ENCODE measurements around the gene ZNF106.

ZNF106 gene

GRCh38 chr15:42490671-42491538 is at the start of gene ZNF106:
ZNF106 (minus strand) TSS chr15:42491141; CDS start chr15:42472289, 18,852 bp downstream.
- peak; percentile 65 to 95 (median 90) for DNase-seq

GRCh38 chr15:42533246-42533645 is 42.3 kb upstream of the ZNF106 start:
- intact Hi-C loops (cut with DNase I) = no loop called here
- no peak for DNase-seq

More at GRCh38 chr15:42490671-42491538, at the start of gene ZNF106:
- intact Hi-C loops (cut with DNase I) = loop anchor here (10.0 kb wide), 1 partner anchor 54 kb away; the partner anchor contains the start of genes HAUS2 and LRRC57

GRCh38 chr15:42528970-42529369 is 38.0 kb upstream of the ZNF106 start:
- DNase-seq = no peak
- intact Hi-C loops (cut with DNase I) = no loop called here

- DNase-seq = no peak
- intact Hi-C loops (cut with DNase I) = no loop called here
Observed at GRCh38 chr15:42523331-42523730, 32.4 kb upstream of the ZNF106 start.

GRCh38 chr15:42511007-42511391 is 20.1 kb upstream of the ZNF106 start:
- intact Hi-C loops (cut with DNase I) = no loop called here

GRCh38 chr15:42510258-42511006 is 19.5 kb upstream of the ZNF106 start:
- DNase-seq = no peak
- intact Hi-C loops (cut with DNase I) = no loop called here

More at GRCh38 chr15:42511007-42511391, 20.1 kb upstream of the ZNF106 start:
- DNase-seq = no peak

GRCh38 chr15:42508263-42508690 is 17.3 kb upstream of the ZNF106 start:
- intact Hi-C loops (cut with DNase I) = no loop called here
- DNase-seq = no peak

- intact Hi-C loops (cut with DNase I) = no loop called here
- no peak for DNase-seq
Observed at GRCh38 chr15:42507514-42507913, 16.6 kb upstream of the ZNF106 start.

GRCh38 chr15:42504631-42505030 is 13.7 kb upstream of the ZNF106 start:
- intact Hi-C loops (cut with DNase I) = no loop called here
- DNase-seq = no peak

GRCh38 chr15:42503825-42504224 is 12.9 kb upstream of the ZNF106 start:
- intact Hi-C loops (cut with DNase I) = no loop called here
- no peak for DNase-seq

GRCh38 chr15:42502477-42502876 is 11.5 kb upstream of the ZNF106 start:
- intact Hi-C loops (cut with DNase I) = no loop called here
- no peak for DNase-seq

GRCh38 chr15:42499858-42500609 is 9.1 kb upstream of the ZNF106 start:
- DNase-seq = no peak
- intact Hi-C loops (cut with DNase I) = loop anchor here (5.0 to 10.0 kb wide), 2 partner anchors 45 to 77 kb away; partner anchors contain the start of genes HAUS2, LRRC57 and STARD9

GRCh38 chr15:42498212-42499068 is 7.5 kb upstream of the ZNF106 start:
- intact Hi-C loops (cut with DNase I) = loop anchor here (5.0 to 10.0 kb wide), 2 partner anchors 46 to 79 kb away; partner anchors contain the start of genes HAUS2, LRRC57 and STARD9

GRCh38 chr15:42495361-42496212 is 4.6 kb upstream of the ZNF106 start, which contains the start of gene SNAP23:
SNAP23 (plus strand) TSS chr15:42495634; CDS start chr15:42511847, 16,213 bp downstream.
- intact Hi-C loops (cut with DNase I) = loop anchor here (5.0 to 10.0 kb wide), 2 partner anchors 49 to 82 kb away; partner anchors contain the start of genes HAUS2, LRRC57 and STARD9
- DNase-seq = peak; percentile 83 to 96 (median 92)

More at GRCh38 chr15:42498212-42499068, 7.5 kb upstream of the ZNF106 start:
- DNase-seq = no peak

- DNase-seq = peak in 41 of 42 donors; percentile 16 to 90 (median 71)
- intact Hi-C loops (cut with DNase I) = loop anchor here (5.0 to 10.0 kb wide), 2 partner anchors 50 to 82 kb away; partner anchors contain the start of genes HAUS2, LRRC57 and STARD9
Observed at GRCh38 chr15:42494998-42495360, 4.0 kb upstream of the ZNF106 start.

- intact Hi-C loops (cut with DNase I) = loop anchor here (10.0 kb wide), 1 partner anchor 51 kb away; the partner anchor contains the start of genes HAUS2 and LRRC57
- DNase-seq = no peak
Observed at GRCh38 chr15:42493679-42494078, 2.7 kb upstream of the ZNF106 start.
